T-helper 2 cell treated with Interferon-gamma antibody and Interleukin-4, amounts not matched to agents 5 μg/mL and 100 μg/mL, for 36 hours (primary cell): ENCODE data around the gene DENND2D.
A peak's percentile ranks its signal among the peaks of the same experiment; 100 is the strongest.

Experiments used
- DNase-seq: peaks from one replicate; pipeline ENCODE4 v3.0.0; 2021; ENCODE audit warnings: low spot score
- H3K27ac Mint-ChIP-seq: one replicate; pipeline ENCODE4 v1.8.0; 2021; ENCODE audit warnings: mild to moderate bottlenecking, mixed read lengths
- H3K27me3 Mint-ChIP-seq: one replicate; pipeline ENCODE4 v1.8.0; 2021; ENCODE audit warnings: low read depth, mixed read lengths
- H3K36me3 Mint-ChIP-seq: one replicate; pipeline ENCODE4 v1.8.0; 2021; ENCODE audit warnings: low read depth, mixed read lengths
- H3K4me1 Mint-ChIP-seq: one replicate; pipeline ENCODE4 v1.8.0; 2021; ENCODE audit warnings: low read depth, mixed read lengths
- H3K4me3 Mint-ChIP-seq: one replicate; pipeline ENCODE4 v1.8.0; 2022; ENCODE audit warnings: mild to moderate bottlenecking, moderate library complexity, mixed read lengths
- H3K9me3 Mint-ChIP-seq: one replicate; pipeline ENCODE4 v1.8.0; 2021; ENCODE audit warnings: mixed read lengths

Gene DENND2D

GRCh38 chr1:111203681-111204200 is 3.3 kb upstream of the DENND2D start:
- Mint-ChIP-seq H3K4me1 (peaks cover 60% of the 10 kb centered on the region), H3K4me3 (peak overlapping the region; percentile 80), H3K9me3 (no peaks in the 10 kb centered on the region), H3K27ac (peak overlapping the region; percentile 77), H3K27me3 (no peaks in the 10 kb centered on the region), H3K36me3 (peaks cover 13% of the 10 kb centered on the region)
- DNase-seq: peak; percentile 86

- H3K4me3 Mint-ChIP-seq: peak overlapping the region; percentile 99
- no peaks in the 10 kb centered on the region for H3K9me3 Mint-ChIP-seq
- peaks cover 56% of the 10 kb centered on the region for H3K4me1 Mint-ChIP-seq
- DNase-seq: no peak
- peak overlapping the region; percentile 77 for H3K27ac Mint-ChIP-seq
- H3K27me3 Mint-ChIP-seq: no peaks in the 10 kb centered on the region
- H3K36me3 Mint-ChIP-seq: peaks cover 21% of the 10 kb centered on the region
These were observed 2.5 kb upstream of the DENND2D start for GRCh38 chr1:111202707-111203623.

GRCh38 chr1:111202366-111202706 is 1.9 kb upstream of the DENND2D start:
- peak overlapping the region; percentile 76 for H3K27ac Mint-ChIP-seq
- H3K4me3 Mint-ChIP-seq: peak overlapping the region; percentile 99
- DNase-seq: no peak
- no peaks in the 10 kb centered on the region for H3K27me3 Mint-ChIP-seq
- no peaks in the 10 kb centered on the region for H3K9me3 Mint-ChIP-seq
- peaks cover 27% of the 10 kb centered on the region for H3K36me3 Mint-ChIP-seq
- peaks cover 61% of the 10 kb centered on the region for H3K4me1 Mint-ChIP-seq

- DNase-seq: no peak
- peak overlapping the region; percentile 96 for H3K27ac Mint-ChIP-seq
- peak overlapping the region; percentile 99 for H3K4me3 Mint-ChIP-seq
- H3K9me3 Mint-ChIP-seq: no peaks in the 10 kb centered on the region
- no peaks in the 10 kb centered on the region for H3K27me3 Mint-ChIP-seq
- peaks cover 65% of the 10 kb centered on the region for H3K4me1 Mint-ChIP-seq
- peaks cover 36% of the 10 kb centered on the region for H3K36me3 Mint-ChIP-seq
These were observed 1.0 kb upstream of the DENND2D start for GRCh38 chr1:111201275-111202090.

GRCh38 chr1:111200802-111201161 is 336 bp upstream of the DENND2D start:
- H3K4me3 Mint-ChIP-seq: peak overlapping the region; percentile 99
- H3K9me3 Mint-ChIP-seq: no peaks in the 10 kb centered on the region
- no peaks in the 10 kb centered on the region for H3K27me3 Mint-ChIP-seq
- peaks cover 65% of the 10 kb centered on the region for H3K4me1 Mint-ChIP-seq
- H3K27ac Mint-ChIP-seq: peak overlapping the region; percentile 96
- no peak for DNase-seq
- peaks cover 43% of the 10 kb centered on the region for H3K36me3 Mint-ChIP-seq

- no peaks in the 10 kb centered on the region for H3K27me3 Mint-ChIP-seq
- peak overlapping the region; percentile 96 for H3K27ac Mint-ChIP-seq
- peaks cover 56% of the 10 kb centered on the region for H3K36me3 Mint-ChIP-seq
- H3K4me3 Mint-ChIP-seq: peak overlapping the region; percentile 99
- no peak for DNase-seq
- no peaks in the 10 kb centered on the region for H3K9me3 Mint-ChIP-seq
- H3K4me1 Mint-ChIP-seq: peaks cover 66% of the 10 kb centered on the region
These were observed 1.1 kb downstream of the DENND2D start for GRCh38 chr1:111199329-111199728.

GRCh38 chr1:111198836-111199235 is 1.6 kb downstream of the DENND2D start:
- Mint-ChIP-seq H3K36me3 (peaks cover 61% of the 10 kb centered on the region), H3K4me3 (peak overlapping the region; percentile 99), H3K9me3 (no peaks in the 10 kb centered on the region), H3K27ac (peak overlapping the region; percentile 96), H3K27me3 (no peaks in the 10 kb centered on the region), H3K4me1 (peaks cover 71% of the 10 kb centered on the region)
- no peak for DNase-seq

- Mint-ChIP-seq H3K9me3 (no peaks in the 10 kb centered on the region), H3K27me3 (no peaks in the 10 kb centered on the region), H3K4me1 (peaks cover 73% of the 10 kb centered on the region), H3K4me3 (peak overlapping the region; percentile 99), H3K36me3 (peaks cover 72% of the 10 kb centered on the region), H3K27ac (peak overlapping the region; percentile 96)
- no peak for DNase-seq
These were observed 2.7 kb downstream of the DENND2D start for GRCh38 chr1:111197598-111198284.

- Mint-ChIP-seq H3K4me1 (peaks cover 72% of the 10 kb centered on the region), H3K9me3 (no peaks in the 10 kb centered on the region), H3K27ac (peak overlapping the region; percentile 82), H3K4me3 (peak overlapping the region; percentile 99), H3K36me3 (peaks cover 86% of the 10 kb centered on the region), H3K27me3 (no peaks in the 10 kb centered on the region)
- no peak for DNase-seq
These were observed 4.2 kb downstream of the DENND2D start for GRCh38 chr1:111196213-111196612.

GRCh38 chr1:111195002-111195684 is 5.3 kb downstream of the DENND2D start:
- no peaks in the 10 kb centered on the region for H3K27me3 Mint-ChIP-seq
- peak overlapping the region; percentile 70 for H3K4me3 Mint-ChIP-seq
- peaks cover 75% of the 10 kb centered on the region for H3K4me1 Mint-ChIP-seq
- peaks cover 94% of the 10 kb centered on the region for H3K36me3 Mint-ChIP-seq
- H3K27ac Mint-ChIP-seq: peak overlapping the region; percentile 53
- no peaks in the 10 kb centered on the region for H3K9me3 Mint-ChIP-seq
- no peak for DNase-seq

- DNase-seq: no peak
- H3K27me3 Mint-ChIP-seq: no peaks in the 10 kb centered on the region
- peaks cover 98% of the 10 kb centered on the region for H3K36me3 Mint-ChIP-seq
- H3K27ac Mint-ChIP-seq: peak overlapping the region; percentile 67
- H3K4me1 Mint-ChIP-seq: peaks cover 81% of the 10 kb centered on the region
- H3K4me3 Mint-ChIP-seq: peak overlapping the region; percentile 70
- no peaks in the 10 kb centered on the region for H3K9me3 Mint-ChIP-seq
These were observed 6.5 kb downstream of the DENND2D start for GRCh38 chr1:111193712-111194480.

- peaks cover 98% of the 10 kb centered on the region for H3K36me3 Mint-ChIP-seq
- H3K27ac Mint-ChIP-seq: peak overlapping the region; percentile 80
These were observed 7.6 kb downstream of the DENND2D start for GRCh38 chr1:111192658-111193519.

More at GRCh38 chr1:111192658-111193519, 7.6 kb downstream of the DENND2D start:
- Mint-ChIP-seq H3K9me3 (no peaks in the 10 kb centered on the region), H3K4me3 (peak overlapping the region; percentile 70), H3K27me3 (no peaks in the 10 kb centered on the region), H3K4me1 (peaks cover 83% of the 10 kb centered on the region)
- no peak for DNase-seq
